RWPE1 (cell line): ENCODE results near the gene GRB2.

Experiments
- CTCF ChIA-PET: fragments of 350-600 bp; sonication (Branson Sonifier 250); formaldehyde crosslinking; extraction: SDS; loops from one replicate; lab custom pipeline; 2021; lab: Yijun Ruan, JAX
- POLR2A ChIA-PET: fragments of 400-600 bp; formaldehyde crosslinking; extraction: SDS; loops from one replicate; lab custom pipeline; 2020; ENCODE audit warnings: antibody characterized with exemption; ENCODE audit not compliant: low non-redundant PET; lab: Yijun Ruan, JAX
- DNase-seq: peaks from one replicate; pipeline ENCODE4 v3.0.0; 2012; ENCODE audit warnings: low spot score
- H3K27ac ChIP-seq: fragments of 450-650 bp; 2 replicates; pipeline ENCODE4 v1.5.1; 2017
- TF ChIP-seq, protein P1 (sequence below): fragments of 450-650 bp; conservative IDR thresholded peaks from 2 replicates; pipeline ENCODE4 v1.5.1; 2017; ENCODE audit warnings: low read depth, mild to moderate bottlenecking

The GRB2 gene

DNA sequence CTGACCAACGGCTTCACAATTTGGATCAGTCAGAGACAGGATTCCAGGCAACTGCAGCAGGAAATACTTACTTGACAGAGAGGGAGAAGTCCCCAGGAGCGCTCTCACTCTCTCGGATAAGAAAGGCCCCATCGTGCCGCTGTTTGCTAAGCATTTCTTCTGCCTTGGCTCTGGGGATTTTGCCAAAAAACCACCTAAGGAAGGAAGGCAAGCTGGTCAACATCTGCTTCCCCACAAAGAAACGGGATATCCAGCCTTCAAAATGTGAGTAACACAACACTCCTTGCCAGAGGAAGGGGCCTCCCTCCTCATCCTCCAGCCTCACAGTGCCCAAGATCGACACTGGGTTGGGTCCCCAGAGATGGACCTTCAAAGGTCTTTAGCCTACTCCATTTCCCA lies 79.7 kb downstream of the GRB2 start:
- CTCF ChIA-PET = no interaction called here
- peak overlapping the region; percentile 37 for H3K27ac ChIP-seq
- DNase-seq = no peak
- POLR2A ChIA-PET = no interaction called here
- TF ChIP-seq, protein P1, sequence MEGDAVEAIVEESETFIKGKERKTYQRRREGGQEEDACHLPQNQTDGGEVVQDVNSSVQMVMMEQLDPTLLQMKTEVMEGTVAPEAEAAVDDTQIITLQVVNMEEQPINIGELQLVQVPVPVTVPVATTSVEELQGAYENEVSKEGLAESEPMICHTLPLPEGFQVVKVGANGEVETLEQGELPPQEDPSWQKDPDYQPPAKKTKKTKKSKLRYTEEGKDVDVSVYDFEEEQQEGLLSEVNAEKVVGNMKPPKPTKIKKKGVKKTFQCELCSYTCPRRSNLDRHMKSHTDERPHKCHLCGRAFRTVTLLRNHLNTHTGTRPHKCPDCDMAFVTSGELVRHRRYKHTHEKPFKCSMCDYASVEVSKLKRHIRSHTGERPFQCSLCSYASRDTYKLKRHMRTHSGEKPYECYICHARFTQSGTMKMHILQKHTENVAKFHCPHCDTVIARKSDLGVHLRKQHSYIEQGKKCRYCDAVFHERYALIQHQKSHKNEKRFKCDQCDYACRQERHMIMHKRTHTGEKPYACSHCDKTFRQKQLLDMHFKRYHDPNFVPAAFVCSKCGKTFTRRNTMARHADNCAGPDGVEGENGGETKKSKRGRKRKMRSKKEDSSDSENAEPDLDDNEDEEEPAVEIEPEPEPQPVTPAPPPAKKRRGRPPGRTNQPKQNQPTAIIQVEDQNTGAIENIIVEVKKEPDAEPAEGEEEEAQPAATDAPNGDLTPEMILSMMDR = no peak

DNA sequence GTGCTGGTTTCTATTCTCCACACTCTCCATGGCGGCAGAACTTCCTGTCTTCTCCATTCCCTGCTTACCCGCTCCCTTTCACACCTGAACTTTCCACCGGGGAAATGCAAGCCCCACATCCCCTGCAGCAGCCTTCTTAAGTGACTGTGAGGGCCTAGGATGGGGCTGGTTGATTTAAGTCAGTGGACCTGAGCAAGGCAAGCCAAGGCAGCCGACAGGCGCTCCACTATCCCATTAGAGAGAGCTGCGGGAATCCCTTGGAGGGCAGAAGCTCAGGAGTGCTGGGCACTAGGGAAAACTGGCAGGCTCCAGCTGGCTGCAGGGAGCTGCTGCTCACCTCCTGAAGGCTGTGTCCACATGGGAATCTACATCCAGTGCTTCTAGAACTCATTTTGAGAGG lies 80.1 kb downstream of the GRB2 start:
- DNase-seq = no peak
- peak overlapping the region; percentile 37 for H3K27ac ChIP-seq
- CTCF ChIA-PET = no interaction called here
- POLR2A ChIA-PET = no interaction called here
- TF ChIP-seq, protein P1 = no peak

- ChIA-PET POLR2A (no interaction called here), CTCF (interaction anchor here (0.7 kb wide), 1 partner anchor 91 kb away, joined by 3 read pairs; no protein-coding TSS in a partner anchor)
- no peak overlapping the region for H3K27ac ChIP-seq
- TF ChIP-seq, protein P1 = no peak
- no peak for DNase-seq
Measured at GRCh38 chr17:75321506-75321905, 84.0 kb downstream of the GRB2 start.

GRCh38 chr17:75319904-75320691 lies 85.4 kb downstream of the GRB2 start:
- CTCF ChIA-PET = interaction anchor here (0.6 kb wide), 1 partner anchor 305 kb away, joined by 4 read pairs; no protein-coding TSS in a partner anchor
- DNase-seq = no peak
- POLR2A ChIA-PET = no interaction called here
- no peak overlapping the region for H3K27ac ChIP-seq
- TF ChIP-seq, protein P1 = no peak

GRCh38 chr17:75318615-75319222 lies 86.8 kb downstream of the GRB2 start:
- CTCF ChIA-PET = no interaction called here
- TF ChIP-seq, protein P1 = no peak
- H3K27ac ChIP-seq = peak overlapping the region; percentile 31; the same call in 1 of the 2 replicates
- POLR2A ChIA-PET = no interaction called here
- DNase-seq = no peak

- ChIA-PET POLR2A (no interaction called here), CTCF (no interaction called here)
- TF ChIP-seq, protein P1 = no peak
- no peak for DNase-seq
- H3K27ac ChIP-seq = peak overlapping the region; percentile 31; the same call in 1 of the 2 replicates
Measured at GRCh38 chr17:75318211-75318610, 87.3 kb downstream of the GRB2 start.
